ENCODE data around the gene ARHGAP18.

DNA sequence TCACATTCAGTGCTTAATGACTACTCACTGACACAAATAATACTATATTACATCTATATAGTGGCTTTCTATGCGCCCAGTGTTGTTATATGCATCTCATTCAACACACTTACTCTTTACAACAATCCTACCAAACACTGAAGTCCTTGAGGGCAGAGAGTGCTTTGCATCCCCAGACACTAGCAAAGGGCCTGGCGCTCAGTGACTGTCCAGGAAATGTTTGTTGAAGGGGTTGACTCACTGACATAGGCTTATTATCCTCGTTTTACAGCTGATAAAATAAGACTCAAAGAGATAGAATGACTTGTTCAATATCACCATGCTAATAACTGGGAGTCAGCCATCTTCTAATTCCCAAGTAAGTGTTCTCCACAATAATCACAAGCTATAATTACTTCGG lies 163.3 kb downstream of the ARHGAP18 start:
- no peak for TF ChIP-seq FOXK2 (IDR thresholded peaks at IDR 0.05)
- TF ChIP-seq HDGF (IDR thresholded peaks at IDR 0.05; ENCODE audit: borderline replicate concordance), result no peak
- no peak for TF ChIP-seq BHLHE40 (IDR thresholded peaks at IDR 0.05; ENCODE audit: borderline replicate concordance)
